H7 (cell line): ENCODE results near the gene TYMP. TPM values are rescaled to one million over a fixed set of nuclear protein-coding genes. Genes with fewer than 3 reads are reported as not detected.
"Not testable (repeated sequence)": the region's sequence is repeated elsewhere in the genome, so short reads cannot be mapped to it uniquely, and the experiment has no call there.

Source experiments
- DNase-seq: peaks from one replicate; pipeline ENCODE4 v3.0.0; 2012
- H3K27me3 ChIP-seq: 2 replicates; pipeline ENCODE4 v1.6.0; 2011; ENCODE audit warnings: mild to moderate bottlenecking, low read length; ENCODE audit not compliant: control insufficient read depth, insufficient read depth
- H3K36me3 ChIP-seq: replicated peaks from 2 replicates; pipeline ENCODE4 v1.5.1; 2011; ENCODE audit warnings: low read length; ENCODE audit not compliant: control insufficient read depth, insufficient read depth
- H3K4me3 ChIP-seq: 2 replicates; pipeline ENCODE4 v1.5.1; 2011; ENCODE audit warnings: low read depth, mild to moderate bottlenecking, control low read depth, low read length, moderate library complexity; ENCODE audit not compliant: insufficient read depth
- total RNA-seq: library from RNA; depleted of rRNA; stranded (reverse); fragments of >200 nt; shearing (Covaris generic); gene quantifications from 2 replicates; pipeline ENCODE4 v1.2.3, GENCODE V29; 2014

The TYMP gene
- total RNA-seq, 1 experiment from 2014 or later, result 0.55 TPM

DNA sequence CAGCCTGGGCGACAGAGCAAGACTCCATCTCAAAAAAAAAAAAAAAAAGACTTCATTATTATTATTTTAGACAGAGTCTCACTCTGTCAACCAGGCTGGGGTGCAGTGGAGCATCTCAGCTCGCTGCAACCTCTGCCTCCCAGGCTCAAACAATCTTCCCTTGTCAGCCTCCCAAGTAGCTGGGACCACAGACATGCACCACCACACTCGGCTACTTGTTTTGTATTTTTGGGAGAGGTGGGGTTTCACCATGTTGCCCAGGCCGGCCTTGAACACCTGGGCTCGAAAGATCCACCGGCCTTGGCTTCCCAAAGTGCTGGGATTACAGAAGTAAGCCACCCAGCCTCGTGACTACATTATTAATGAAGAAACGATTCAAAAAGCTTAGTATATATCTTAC lies 5.3 kb upstream of the TYMP start:
- no peaks in the 10 kb centered on the region for H3K36me3 ChIP-seq
- no peak overlapping the region for H3K4me3 ChIP-seq
- DNase-seq, result no peak
- peaks cover 30% of the 10 kb centered on the region for H3K27me3 ChIP-seq

DNA sequence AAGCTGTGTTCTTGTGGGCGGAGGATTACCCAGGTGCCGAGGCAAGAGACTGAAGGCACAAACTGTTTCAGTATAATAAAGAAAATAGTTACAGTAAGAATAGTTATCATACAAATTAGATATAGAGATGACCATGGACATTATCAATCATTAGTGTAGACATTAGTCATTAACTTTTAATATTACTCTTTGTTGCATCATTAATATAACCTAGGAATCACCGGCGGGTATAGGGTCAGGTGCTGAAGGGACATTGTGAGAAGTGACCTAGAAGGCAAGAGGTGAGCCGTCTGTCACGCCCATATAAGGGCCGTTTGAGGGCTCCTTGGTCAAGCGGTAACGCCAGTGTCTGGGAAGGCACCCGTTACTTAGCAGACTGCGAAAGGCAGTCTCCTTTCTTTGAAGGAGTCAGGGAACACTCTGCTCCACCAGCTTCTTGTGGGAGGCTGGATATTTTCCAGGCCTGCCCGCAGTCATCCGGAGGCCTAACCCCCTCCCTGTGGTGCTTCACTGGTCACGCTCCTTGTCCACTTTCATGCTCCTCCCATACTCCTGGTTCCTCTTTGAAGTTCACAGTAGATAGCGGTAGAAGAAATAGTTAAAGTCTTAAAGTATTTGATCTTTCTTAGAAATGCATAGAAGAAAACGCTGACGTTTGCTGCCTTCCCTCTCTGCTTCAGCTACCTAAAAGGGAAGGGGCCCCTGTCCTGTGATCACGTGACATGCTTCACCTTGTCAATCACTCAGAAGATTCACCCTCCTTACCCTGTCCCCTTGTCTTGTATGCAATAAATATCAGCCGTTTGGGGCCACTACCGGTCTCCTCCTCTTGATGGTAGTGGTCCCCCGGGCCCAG lies 4.3 kb upstream of the TYMP start:
- not testable (repeated sequence) for H3K4me3 ChIP-seq, H3K36me3 ChIP-seq
- peaks cover 41% of the 10 kb centered on the region for H3K27me3 ChIP-seq
- DNase-seq, result peak; percentile 4

DNA sequence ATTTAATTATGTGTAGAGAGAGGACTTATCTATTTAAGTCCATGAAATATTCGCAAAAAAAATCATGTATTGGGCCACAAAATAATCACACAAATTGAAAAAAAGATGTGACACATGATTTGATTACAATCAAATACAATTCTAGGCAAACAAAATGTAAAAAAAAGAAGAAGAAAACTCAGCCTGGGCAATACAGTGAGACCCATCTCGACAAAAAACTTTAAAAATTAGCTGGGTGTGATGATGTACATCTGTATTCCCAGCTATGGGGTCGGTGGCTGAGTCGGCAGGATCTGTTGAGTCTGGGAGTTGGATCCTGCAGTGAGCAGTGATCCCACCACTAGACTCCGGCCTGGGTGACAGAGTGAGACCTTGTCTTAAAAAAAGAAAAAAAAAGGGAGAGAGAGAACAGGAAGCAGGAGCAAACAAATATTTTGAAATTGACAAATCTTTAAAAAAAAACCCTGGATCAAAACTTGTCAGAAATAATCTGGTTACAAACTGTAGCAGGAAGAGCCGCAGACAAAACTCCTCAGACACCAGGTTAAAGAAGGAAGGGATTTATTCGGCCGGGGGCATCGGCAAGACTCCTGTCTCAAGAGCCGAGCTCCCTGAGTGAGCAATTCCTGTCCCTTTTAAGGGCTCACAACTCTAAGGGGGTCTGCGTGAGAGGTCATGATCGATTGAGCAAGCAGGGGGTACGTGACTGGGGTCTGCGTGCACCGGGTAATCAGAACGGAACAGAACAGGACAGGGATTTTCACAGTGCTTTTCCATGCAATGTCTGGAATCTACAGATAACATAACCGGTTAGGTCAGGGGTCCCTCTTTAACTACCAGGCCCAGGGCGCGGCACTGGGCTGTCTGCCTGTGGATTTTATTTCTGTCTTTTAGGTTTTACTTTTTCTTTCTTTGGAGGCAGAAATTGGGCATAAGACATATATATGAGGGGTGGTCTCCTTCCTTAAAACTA lies 3.3 kb upstream of the TYMP start:
- Histone ChIP-seq H3K4me3 (no peak overlapping the region), H3K36me3 (no peaks in the 10 kb centered on the region), H3K27me3 (peaks cover 50% of the 10 kb centered on the region)
- no peak for DNase-seq

DNA sequence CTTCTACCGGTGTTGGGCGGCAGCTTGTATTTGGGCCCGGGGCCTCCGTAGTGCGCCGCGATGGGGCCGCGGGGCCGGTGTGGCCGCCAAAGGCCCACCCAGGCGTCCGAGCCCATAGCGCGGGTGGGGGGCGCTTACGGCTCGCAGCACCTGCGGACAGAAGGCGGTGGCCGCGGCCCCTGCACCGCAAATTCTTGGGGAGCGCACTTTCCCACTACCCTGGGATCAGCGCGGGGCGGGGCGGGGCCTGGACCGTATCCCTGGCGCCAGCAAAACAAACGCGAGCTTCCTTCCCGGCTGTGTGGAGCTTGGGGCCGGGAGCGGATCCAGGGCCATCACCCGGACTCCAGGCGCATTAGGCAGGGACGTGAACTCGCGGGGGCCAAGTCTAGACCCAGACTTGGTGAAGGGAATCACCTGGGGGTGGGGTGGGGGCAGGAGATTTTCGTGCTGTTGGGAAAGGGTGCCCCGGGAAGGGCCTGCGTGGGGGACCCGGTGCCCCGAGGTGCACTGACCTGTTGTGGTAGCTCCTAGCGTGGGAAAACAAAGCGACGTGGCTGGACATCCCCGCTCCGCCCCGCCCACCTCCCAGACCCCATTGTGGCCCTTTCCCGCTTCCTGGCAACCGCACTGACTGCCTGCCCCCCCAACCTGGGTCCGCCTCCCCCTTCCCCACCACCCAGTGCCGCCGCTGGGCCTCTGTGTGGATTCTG lies 2.3 kb upstream of the TYMP start:
- Histone ChIP-seq H3K27me3 (peaks cover 58% of the 10 kb centered on the region), H3K36me3 (no peaks in the 10 kb centered on the region), H3K4me3 (peak overlapping the region; percentile 50)
- DNase-seq, result peak; percentile 92

DNA sequence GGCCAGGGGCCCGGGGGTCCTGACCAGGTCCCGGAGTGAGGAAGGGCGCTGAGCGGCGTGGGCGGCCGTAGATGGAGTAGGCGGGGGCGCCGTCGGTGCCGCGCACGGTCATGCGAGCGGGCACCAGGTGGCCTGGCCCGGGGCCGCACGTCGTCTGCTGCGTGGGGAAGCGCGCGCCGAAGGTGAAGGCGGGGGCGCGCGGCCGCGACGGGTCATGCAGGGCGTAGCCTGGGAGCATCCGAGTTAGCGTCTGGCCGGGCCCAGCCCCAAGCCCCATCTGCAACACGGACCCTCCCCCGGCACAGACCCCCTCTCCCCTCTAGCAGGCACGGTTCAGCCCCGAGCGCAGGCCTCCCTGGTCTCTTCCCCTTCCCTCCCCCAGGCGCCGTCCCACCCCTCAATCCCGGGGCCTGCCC lies 1.7 kb upstream of the TYMP start:
- Histone ChIP-seq H3K36me3 (no peaks in the 10 kb centered on the region), H3K27me3 (peaks cover 62% of the 10 kb centered on the region), H3K4me3 (peak overlapping the region; percentile 50)
- peak; percentile 88 for DNase-seq

DNA sequence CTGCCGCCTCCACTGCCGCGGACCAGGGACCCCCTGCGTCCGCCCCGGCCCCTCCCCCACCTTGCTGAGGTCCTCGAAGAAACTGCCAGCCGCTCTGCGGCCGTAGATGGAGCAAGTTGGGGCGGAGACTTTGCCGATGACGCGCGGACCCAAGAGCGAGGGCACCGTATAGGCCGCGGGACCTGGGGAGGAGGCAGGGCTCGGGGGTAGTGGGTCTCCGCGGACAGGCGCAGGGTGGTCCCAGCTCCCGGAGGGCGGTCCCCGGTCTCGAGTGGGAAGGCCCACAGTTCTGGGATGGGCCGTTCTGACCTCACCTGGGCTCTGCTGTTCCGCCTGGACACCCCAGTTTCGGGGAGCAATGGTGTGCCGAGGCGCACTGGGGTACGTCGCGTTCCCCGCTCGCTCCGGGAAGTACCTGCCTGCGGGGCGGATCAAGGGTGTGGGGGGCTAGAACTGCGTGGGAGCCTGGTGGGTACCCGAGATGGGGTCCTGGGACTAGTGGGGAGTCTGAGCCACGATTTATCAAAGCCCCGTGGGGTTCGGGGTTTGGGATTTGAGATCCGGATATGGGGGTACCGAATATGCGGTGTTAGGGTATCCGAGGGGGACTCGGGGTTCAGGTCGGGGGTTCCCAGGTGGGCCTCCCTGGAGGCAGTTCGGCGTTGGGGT lies 1.2 kb upstream of the TYMP start:
- H3K27me3 ChIP-seq, result peaks cover 64% of the 10 kb centered on the region
- DNase-seq, result peak; percentile 94
- no peaks in the 10 kb centered on the region for H3K36me3 ChIP-seq
- peak overlapping the region; percentile 50 for H3K4me3 ChIP-seq

DNA sequence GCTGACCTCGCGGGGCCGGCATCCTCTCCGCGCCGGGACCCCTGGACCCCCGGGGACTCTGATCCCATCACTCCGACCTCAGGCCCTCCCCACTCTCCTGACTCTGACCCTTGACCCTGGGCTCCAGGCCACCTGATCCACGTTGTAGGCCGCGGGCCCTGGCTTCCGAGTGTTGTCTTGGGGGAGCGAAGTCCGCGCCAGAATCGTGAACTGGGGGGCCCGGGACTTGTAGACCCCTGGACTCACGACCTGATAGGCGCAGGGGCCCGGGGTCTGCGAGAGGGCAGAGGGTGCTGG lies 716 bp upstream of the TYMP start:
- Histone ChIP-seq H3K36me3 (no peaks in the 10 kb centered on the region), H3K27me3 (peaks cover 64% of the 10 kb centered on the region)
- no peak for DNase-seq

DNA sequence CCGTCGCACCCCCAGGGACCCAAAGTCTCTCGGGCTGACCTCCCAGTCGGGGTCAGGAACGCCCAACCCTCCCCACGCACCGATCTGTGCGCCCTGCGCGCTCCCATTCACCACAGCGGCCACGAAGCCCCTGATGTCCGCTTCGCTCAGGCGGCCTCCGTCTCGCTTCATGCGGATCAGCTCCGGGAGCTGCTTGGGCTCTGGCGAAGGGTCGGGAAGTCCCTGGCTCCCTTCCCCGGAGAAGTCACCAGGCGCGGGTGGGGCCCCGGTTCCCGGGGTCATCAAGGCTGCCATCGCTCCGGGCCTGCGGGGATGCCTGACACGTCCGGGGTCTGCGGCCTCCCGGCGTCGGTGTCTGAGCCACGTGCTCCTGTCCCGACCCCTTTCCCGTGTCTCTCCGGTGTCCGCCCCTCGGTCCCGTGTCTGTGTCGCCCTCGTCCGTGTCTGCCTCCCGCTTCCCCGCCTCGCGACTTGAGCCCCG lies 356 bp downstream of the TYMP start:
- Histone ChIP-seq H3K27me3 (peaks cover 64% of the 10 kb centered on the region), H3K4me3 (peak overlapping the region; percentile 16), H3K36me3 (no peaks in the 10 kb centered on the region)
- peak; percentile 83 for DNase-seq

More for the DNA sequence above, 716 bp upstream of the TYMP start:
- peak overlapping the region; percentile 50 for H3K4me3 ChIP-seq

DNA sequence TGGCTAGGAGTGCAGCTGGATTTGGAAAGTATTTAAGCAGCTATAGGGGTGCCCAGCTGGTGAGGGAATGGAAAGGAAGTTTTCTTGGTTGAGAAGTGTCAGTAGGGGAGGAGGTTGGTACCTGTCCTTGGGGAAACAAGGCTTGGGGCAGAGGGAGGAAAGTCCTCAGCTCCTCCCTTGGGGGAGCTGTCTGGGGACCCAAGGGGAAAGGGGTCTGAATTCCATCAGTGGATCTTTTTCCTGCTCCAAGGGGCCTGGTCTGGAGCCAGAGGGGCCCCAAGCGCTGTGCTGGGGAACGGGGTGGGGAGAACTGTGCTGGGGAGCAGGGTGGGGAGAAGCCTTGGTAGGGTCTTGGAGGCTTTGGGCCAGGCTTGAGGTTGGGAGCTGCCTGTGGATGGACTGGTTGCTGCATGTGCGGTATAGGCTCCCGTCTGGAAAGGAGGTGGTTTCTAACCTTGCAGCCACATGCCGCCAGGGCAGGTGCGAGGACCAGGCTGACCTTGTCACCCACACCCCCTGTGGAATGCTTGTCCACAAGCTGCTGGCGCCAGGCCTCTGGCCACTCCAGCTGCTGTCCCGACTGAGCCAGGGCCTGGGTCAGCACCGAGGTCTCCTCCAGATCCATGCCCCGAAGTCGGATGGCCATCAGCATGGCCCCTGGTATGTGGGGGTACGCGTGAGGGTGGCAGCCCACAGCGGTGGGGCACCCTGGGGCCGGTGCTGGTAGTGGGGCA lies 963 bp downstream of the TYMP start:
- Histone ChIP-seq H3K4me3 (no peak overlapping the region), H3K36me3 (no peaks in the 10 kb centered on the region; the same call in 1 of the 2 replicates), H3K27me3 (peaks cover 64% of the 10 kb centered on the region)
- DNase-seq, result peak; percentile 73

DNA sequence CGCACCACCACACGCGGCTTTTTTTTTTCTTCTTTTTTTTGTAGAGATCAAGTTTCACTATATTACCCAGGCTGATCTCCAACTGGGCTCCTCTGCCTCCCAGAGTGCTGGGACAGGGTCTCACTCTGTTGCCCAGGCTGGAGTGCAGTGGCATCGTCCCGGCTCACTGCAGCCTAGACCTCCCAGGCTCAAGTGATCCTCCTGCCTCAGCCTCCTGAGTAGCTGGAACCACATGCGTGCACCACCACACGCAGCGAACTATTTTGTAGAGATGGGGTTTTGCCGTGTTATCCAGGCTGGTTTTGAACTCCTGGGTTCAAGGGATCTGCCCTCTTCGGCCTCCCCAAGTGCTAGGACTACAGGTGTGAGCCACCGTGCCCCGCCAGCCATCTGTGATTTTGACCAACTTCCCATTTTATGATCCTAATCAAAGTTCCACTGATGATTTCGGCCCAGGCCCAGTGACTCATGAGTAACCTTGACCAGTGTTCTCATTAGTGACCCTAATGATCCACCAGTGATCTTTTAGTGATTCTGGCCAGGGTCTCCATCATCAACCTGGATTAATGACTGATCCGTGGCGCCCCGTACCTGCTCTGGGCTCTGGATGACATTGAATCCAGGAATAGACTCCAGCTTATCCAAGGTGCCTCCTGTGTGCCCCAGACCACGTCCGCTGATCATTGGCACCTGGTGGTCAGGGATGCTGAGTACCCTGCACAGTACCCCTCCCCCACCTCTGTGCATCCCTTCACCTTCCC lies 1.7 kb downstream of the TYMP start:
- H3K27me3 ChIP-seq, result peaks cover 62% of the 10 kb centered on the region

DNA sequence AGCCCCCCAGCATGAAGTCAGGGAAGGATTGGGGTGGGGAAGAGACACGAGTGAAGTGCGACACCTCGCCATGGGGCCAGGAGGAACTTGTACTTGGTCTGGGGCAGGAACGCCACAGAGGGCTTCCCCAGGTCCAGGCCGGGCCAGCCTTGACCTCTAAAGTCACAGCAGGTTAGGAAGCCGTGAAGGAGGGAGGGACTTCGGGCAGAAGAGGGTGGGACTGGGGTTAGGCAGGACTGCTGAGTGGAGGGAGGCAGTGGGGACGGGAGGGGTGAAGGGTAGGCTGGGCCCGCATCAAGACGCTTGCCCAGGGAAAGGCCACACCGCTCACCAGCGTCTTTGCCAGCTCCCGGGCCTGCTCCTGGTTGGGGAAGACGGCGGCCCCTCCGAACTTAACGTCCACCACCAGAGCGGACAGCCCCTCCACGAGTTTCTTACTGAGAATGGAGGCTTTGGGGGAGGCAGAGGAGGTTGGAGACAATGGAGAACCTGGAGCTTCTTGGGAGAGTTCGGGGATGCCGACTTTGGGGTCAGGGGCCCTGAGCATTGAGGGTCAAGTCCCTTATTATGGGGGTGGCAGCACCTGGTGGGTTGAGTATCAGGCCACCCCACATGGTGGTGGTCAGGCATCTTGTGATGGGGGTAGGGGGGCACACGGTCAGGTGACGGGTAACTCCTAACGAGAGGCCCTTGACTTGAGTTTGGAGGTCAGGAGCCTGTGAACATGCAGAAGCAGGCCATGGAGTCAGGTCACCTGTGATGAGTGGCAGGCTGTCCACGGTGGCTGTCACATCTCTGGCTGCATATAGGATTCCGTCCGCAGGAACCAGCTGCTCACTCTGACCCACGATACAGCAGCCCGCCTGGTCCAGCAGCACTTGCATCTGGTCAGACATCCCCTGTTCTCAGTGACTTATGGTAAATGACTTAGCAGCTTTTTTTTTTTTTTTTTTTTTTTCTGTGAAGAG lies 2.7 kb downstream of the TYMP start:
- H3K4me3 ChIP-seq, result peak overlapping the region; percentile 86
- H3K27me3 ChIP-seq, result peaks cover 54% of the 10 kb centered on the region
- peaks cover 5% of the 10 kb centered on the region for H3K36me3 ChIP-seq
- peak; percentile 93 for DNase-seq

More for the DNA sequence above, 1.7 kb downstream of the TYMP start:
- Histone ChIP-seq H3K36me3 (peaks cover 2% of the 10 kb centered on the region), H3K4me3 (no peak overlapping the region)
- no peak for DNase-seq
